H9 (cell line): Measurements from ENCODE around the gene TET2. TPM values are rescaled to one million over a fixed set of nuclear protein-coding genes. Genes with fewer than 3 reads are reported as not detected.

Experiments
- DNase-seq: peaks from one replicate; pipeline ENCODE4 v3.0.0-alpha.2; 2017
- H2AFZ ChIP-seq: one replicate; pipeline ENCODE4 v1.6.1; 2013; ENCODE audit warnings: mild to moderate bottlenecking, low read length, control low read depth, moderate library complexity
- H2AK5ac ChIP-seq: 2 replicates; pipeline ENCODE4 v1.6.1; 2013; ENCODE audit warnings: low read length, control low read depth, mixed read lengths; ENCODE audit not compliant: insufficient read length
- H2BK120ac ChIP-seq: one replicate; pipeline ENCODE4 v1.6.1; 2013; ENCODE audit warnings: low read depth, mild to moderate bottlenecking, low read length, control low read depth, inconsistent platforms; ENCODE audit not compliant: poor library complexity, severe bottlenecking
- H2BK12ac ChIP-seq: 2 replicates; pipeline ENCODE4 v1.6.1; 2013; ENCODE audit warnings: low read length, control low read depth, mixed read lengths, low read depth; ENCODE audit not compliant: insufficient read length
- H2BK15ac ChIP-seq: 2 replicates; pipeline ENCODE4 v1.6.1; 2013; ENCODE audit warnings: low read depth, low read length, control low read depth
- H2BK20ac ChIP-seq: one replicate; pipeline ENCODE4 v1.6.1; 2013; ENCODE audit warnings: low read depth, mild to moderate bottlenecking, low read length, control low read depth, inconsistent platforms; ENCODE audit not compliant: poor library complexity, severe bottlenecking
- H2BK5ac ChIP-seq: 2 replicates; pipeline ENCODE4 v1.6.1; 2013; ENCODE audit warnings: low read length, control low read depth, mixed read lengths; ENCODE audit not compliant: insufficient read length
- H3K14ac ChIP-seq: 2 replicates; pipeline ENCODE4 v1.6.1; 2013; ENCODE audit warnings: low read length, control low read depth; ENCODE audit not compliant: insufficient read depth
- H3K18ac ChIP-seq: 2 replicates; pipeline ENCODE4 v1.6.1; 2013; ENCODE audit warnings: low read depth, mild to moderate bottlenecking, mixed read lengths, low read length, control low read depth; ENCODE audit not compliant: insufficient read length
- H3K23ac ChIP-seq: 2 replicates; pipeline ENCODE4 v1.6.1; 2013; ENCODE audit warnings: low read length, control low read depth, mixed read lengths, low read depth; ENCODE audit not compliant: insufficient read length
- H3K23me2 ChIP-seq: 2 replicates; pipeline ENCODE4 v1.6.1; 2013; ENCODE audit warnings: low read depth, mild to moderate bottlenecking, mixed read lengths, low read length, control low read depth; ENCODE audit not compliant: insufficient read length, poor library complexity, severe bottlenecking
- H3K27ac ChIP-seq: 2 replicates; pipeline ENCODE4 v1.5.1; 2013; ENCODE audit warnings: low read length, control low read depth, mixed read lengths, low read depth; ENCODE audit not compliant: insufficient read length
- H3K27me3 ChIP-seq: 2 replicates; pipeline ENCODE4 v1.6.1; 2013; ENCODE audit warnings: low read length, control low read depth, inconsistent platforms; ENCODE audit not compliant: insufficient read depth
- H3K4ac ChIP-seq: 2 replicates; pipeline ENCODE4 v1.6.1; 2013; ENCODE audit warnings: low read depth, mild to moderate bottlenecking, control low read depth, inconsistent platforms, low read length, moderate library complexity
- H3K4me1 ChIP-seq: 2 replicates; pipeline ENCODE4 v1.6.1; 2013; ENCODE audit warnings: low read length, control low read depth, inconsistent platforms; ENCODE audit not compliant: insufficient read depth
- H3K4me2 ChIP-seq: 2 replicates; pipeline ENCODE4 v1.6.1; 2013; ENCODE audit warnings: low read length, control low read depth, mixed read lengths; ENCODE audit not compliant: insufficient read length, insufficient read depth
- H3K56ac ChIP-seq: 2 replicates; pipeline ENCODE4 v1.6.1; 2013; ENCODE audit warnings: low read depth, mild to moderate bottlenecking, mixed read lengths, low read length, control low read depth; ENCODE audit not compliant: insufficient read length
- H3K79me1 ChIP-seq: 2 replicates; pipeline ENCODE4 v1.6.1; 2013; ENCODE audit warnings: low read depth, mild to moderate bottlenecking, moderate library complexity, low read length, control low read depth, inconsistent platforms; ENCODE audit not compliant: insufficient read depth, poor library complexity, severe bottlenecking
- H3K79me2 ChIP-seq: 2 replicates; pipeline ENCODE4 v1.6.1; 2013; ENCODE audit warnings: low read length, control low read depth, inconsistent platforms; ENCODE audit not compliant: insufficient read depth
- H3K9ac ChIP-seq: 2 replicates; pipeline ENCODE4 v1.6.1; 2013; ENCODE audit warnings: low read length, control low read depth, mixed read lengths; ENCODE audit not compliant: insufficient read length; ENCODE audit errors: extremely low read depth
- H3K9me3 ChIP-seq: one replicate; pipeline ENCODE4 v1.6.1; 2013; ENCODE audit warnings: low read depth, low read length, inconsistent platforms; ENCODE audit not compliant: control insufficient read depth
- H3T11ph ChIP-seq: one replicate; pipeline ENCODE4 v1.6.1; 2013; ENCODE audit warnings: mild to moderate bottlenecking, low read length, control low read depth, inconsistent platforms
- H4K20me1 ChIP-seq: one replicate; pipeline ENCODE4 v1.6.1; 2013; ENCODE audit not compliant: control insufficient read depth, insufficient read length, insufficient read depth
- H4K5ac ChIP-seq: 2 replicates; pipeline ENCODE4 v1.6.1; 2013; ENCODE audit warnings: low read depth, mild to moderate bottlenecking, mixed read lengths, low read length, control low read depth; ENCODE audit not compliant: insufficient read length
- H4K8ac ChIP-seq: replicated peaks from 2 replicates; pipeline ENCODE4 v1.6.1; 2013; ENCODE audit warnings: low read length, control low read depth, mixed read lengths, low read depth; ENCODE audit not compliant: insufficient read length
- H4K91ac ChIP-seq: 2 replicates; pipeline ENCODE4 v1.6.1; 2013; ENCODE audit warnings: low read depth, mild to moderate bottlenecking, moderate library complexity, mixed read lengths, low read length, control low read depth; ENCODE audit not compliant: insufficient read length
- H3K27ac Mint-ChIP-seq, 3 experiments: 2 replicates in 2 of 3; 3 replicates in 1 of 3; pipeline ENCODE4 v1.8.0; 2020 to 2021; ENCODE audit warnings: mixed read lengths in 3 of 3, mild to moderate bottlenecking in 1 of 3, moderate library complexity in 1 of 3
- H3K27me3 Mint-ChIP-seq: 2 replicates; pipeline ENCODE4 v1.8.0; 2021; ENCODE audit warnings: low read depth, mild to moderate bottlenecking, moderate library complexity, mixed read lengths
- H3K36me3 Mint-ChIP-seq, 3 experiments: 2 replicates in 2 of 3; 3 replicates in 1 of 3; pipeline ENCODE4 v1.8.0; 2020 to 2021; ENCODE audit warnings: low read depth in 3 of 3, mixed read lengths in 3 of 3; ENCODE audit not compliant: insufficient read depth in 1 of 3
- H3K4me1 Mint-ChIP-seq, 2 experiments: 2 replicates each; pipeline ENCODE4 v1.8.0; 2020; ENCODE audit warnings: mixed read lengths in 2 of 2
- H3K4me3 Mint-ChIP-seq, 2 experiments: 2 replicates in 1 of 2; 3 replicates in 1 of 2; pipeline ENCODE4 v1.8.0; 2020 to 2021; ENCODE audit warnings: mild to moderate bottlenecking in 2 of 2, mixed read lengths in 2 of 2, moderate library complexity in 1 of 2
- H3K9me3 Mint-ChIP-seq, 2 experiments: 2 replicates in 1 of 2; 3 replicates in 1 of 2; pipeline ENCODE4 v1.8.0; 2020; ENCODE audit warnings: mild to moderate bottlenecking in 2 of 2, mixed read lengths in 2 of 2, moderate library complexity in 1 of 2
- WGBS: extraction: QIAGEN DNeasy Blood & Tissue Kit; methylation state at CpG from one replicate; pipeline ENCODE4 v1.1.7; 2013; ENCODE audit warnings: missing lambda C conversion rate, low lambda C conversion rate, mixed read lengths; ENCODE audit not compliant: insufficient read length; ENCODE audit errors: extremely low coverage; 5-methylcytosine and 5-hydroxymethylcytosine counted together
- total RNA-seq: library from RNA; stranded (reverse); gene quantifications from 2 replicates; pipeline ENCODE4 v1.2.1, GENCODE V29; 2021
- TF ChIP-seq, protein P1 (sequence below): fragments of 200-600 bp; sonication (generic); conservative IDR thresholded peaks from 3 replicates; pipeline ENCODE4 v1.8.0; 2021; ENCODE audit warnings: antibody characterized with exemption, mild to moderate bottlenecking

Gene TET2
- total RNA-seq, 1 experiment from 2014 or later = 3.1 TPM

DNA sequence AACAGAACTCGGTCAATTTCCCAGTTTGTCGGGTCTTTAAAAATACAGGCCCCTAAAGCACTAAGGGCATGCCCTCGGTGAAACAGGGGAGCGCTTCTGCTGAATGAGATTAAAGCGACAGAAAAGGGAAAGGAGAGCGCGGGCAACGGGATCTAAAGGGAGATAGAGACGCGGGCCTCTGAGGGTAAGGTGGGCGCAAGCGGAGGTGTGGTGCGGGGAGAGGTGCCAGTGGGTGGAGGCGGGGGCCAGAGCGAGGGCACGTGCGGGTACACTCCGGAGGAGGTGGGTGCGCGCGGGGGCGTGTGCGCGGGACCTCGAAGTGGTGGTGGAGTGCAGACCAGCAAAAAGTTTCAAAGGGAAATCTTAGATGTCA is 787 bp upstream of the TET2 start:
- H3K4me3 Mint-ChIP-seq = peak overlapping the region; percentile 89 to 92
- no peak overlapping the region for H2BK5ac ChIP-seq
- peaks cover 42% of the 10 kb centered on the region for H3K27me3 ChIP-seq
- H3K27ac ChIP-seq = no peak overlapping the region
- peak overlapping the region; percentile 47 for H3K4me2 ChIP-seq
- H4K91ac ChIP-seq = no peak overlapping the region
- H2BK120ac ChIP-seq = no peak overlapping the region
- H3T11ph ChIP-seq = no peak overlapping the region
- DNase-seq = peak; percentile 56
- H3K18ac ChIP-seq = peak overlapping the region; percentile 22
- no peak overlapping the region for H2BK12ac ChIP-seq
- H4K5ac ChIP-seq = no peak overlapping the region
- WGBS = no CpG with 5 or more reads among the region's 25 CpGs
- H3K4me1 Mint-ChIP-seq = peaks cover 18 to 24% of the 10 kb centered on the region in 2 experiments
- no peak overlapping the region for H2BK15ac ChIP-seq
- no peak overlapping the region for H3K23ac ChIP-seq
- H3K56ac ChIP-seq = no peak overlapping the region
- TF ChIP-seq, protein P1, sequence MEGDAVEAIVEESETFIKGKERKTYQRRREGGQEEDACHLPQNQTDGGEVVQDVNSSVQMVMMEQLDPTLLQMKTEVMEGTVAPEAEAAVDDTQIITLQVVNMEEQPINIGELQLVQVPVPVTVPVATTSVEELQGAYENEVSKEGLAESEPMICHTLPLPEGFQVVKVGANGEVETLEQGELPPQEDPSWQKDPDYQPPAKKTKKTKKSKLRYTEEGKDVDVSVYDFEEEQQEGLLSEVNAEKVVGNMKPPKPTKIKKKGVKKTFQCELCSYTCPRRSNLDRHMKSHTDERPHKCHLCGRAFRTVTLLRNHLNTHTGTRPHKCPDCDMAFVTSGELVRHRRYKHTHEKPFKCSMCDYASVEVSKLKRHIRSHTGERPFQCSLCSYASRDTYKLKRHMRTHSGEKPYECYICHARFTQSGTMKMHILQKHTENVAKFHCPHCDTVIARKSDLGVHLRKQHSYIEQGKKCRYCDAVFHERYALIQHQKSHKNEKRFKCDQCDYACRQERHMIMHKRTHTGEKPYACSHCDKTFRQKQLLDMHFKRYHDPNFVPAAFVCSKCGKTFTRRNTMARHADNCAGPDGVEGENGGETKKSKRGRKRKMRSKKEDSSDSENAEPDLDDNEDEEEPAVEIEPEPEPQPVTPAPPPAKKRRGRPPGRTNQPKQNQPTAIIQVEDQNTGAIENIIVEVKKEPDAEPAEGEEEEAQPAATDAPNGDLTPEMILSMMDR = no peak
- H3K9me3 ChIP-seq = no peaks in the 10 kb centered on the region
- H3K79me2 ChIP-seq = no peaks in the 10 kb centered on the region
- no peak overlapping the region for H3K4ac ChIP-seq
- H2BK20ac ChIP-seq = no peak overlapping the region
- no peak overlapping the region for H3K9ac ChIP-seq
- H3K9me3 Mint-ChIP-seq = peaks cover 0 to 3% of the 10 kb centered on the region in 2 experiments; a peak in 1 of 5 replicates
- no peak overlapping the region for H2AFZ ChIP-seq
- no peaks in the 10 kb centered on the region for H3K36me3 Mint-ChIP-seq
- no peaks in the 10 kb centered on the region for H3K4me1 ChIP-seq
- H4K20me1 ChIP-seq = no peaks in the 10 kb centered on the region
- no peak overlapping the region for H3K14ac ChIP-seq
- H4K8ac ChIP-seq = no peak overlapping the region
- H2AK5ac ChIP-seq = no peak overlapping the region
- H3K27me3 Mint-ChIP-seq = peaks cover 89% of the 10 kb centered on the region
- peaks cover 16% of the 10 kb centered on the region for H3K23me2 ChIP-seq
- no peak overlapping the region; a peak in 1 of 7 replicates for H3K27ac Mint-ChIP-seq
- H3K79me1 ChIP-seq = no peaks in the 10 kb centered on the region
